IMR-90 (cell line): ENCODE data around the gene NCS1. TPM values are rescaled to one million over a fixed set of nuclear protein-coding genes. Genes with fewer than 3 reads are reported as not detected.

Source experiments
- ATAC-seq: fragments of 200-7000 bp; cut with Tn5 transposase; 2 replicates; pipeline ENCODE4 v1.9.1; 2020; ENCODE audit warnings: low read depth, mild to moderate bottlenecking, moderate library complexity
- BruUV-seq: library from RNA; stranded (reverse); fragments of 400-500 nt; replicated peaks from 2 replicates; lab custom pipeline; 2021; lab: Mats Ljungman, UMichigan
- CTCF ChIA-PET: fragments of 300-600 bp; formaldehyde crosslinking; extraction: SDS; loops from one replicate; lab custom pipeline; 2021; ENCODE audit warnings: antibody characterized with exemption; lab: Yijun Ruan, JAX
- POLR2A ChIA-PET: fragments of 300-600 bp; sonication (Branson Sonifier 250); formaldehyde crosslinking; loops from one replicate; lab custom pipeline; 2022; ENCODE audit warnings: antibody characterized with exemption; ENCODE audit not compliant: unreplicated experiment; lab: Charles Lee
- DNase-seq: peaks from one replicate; pipeline ENCODE4 v3.0.0; 2013
- H2AFZ ChIP-seq: replicated peaks from 2 replicates; pipeline ENCODE3; 2013; ENCODE audit warnings: low read length, mild to moderate bottlenecking; ENCODE audit not compliant: poor library complexity
- H2AK5ac ChIP-seq: 2 replicates; pipeline ENCODE4 v1.6.1; 2013; ENCODE audit warnings: low read depth, low read length, inconsistent platforms
- H2AK9ac ChIP-seq: replicated peaks from 2 replicates; pipeline ENCODE3; 2013; ENCODE audit warnings: mild to moderate bottlenecking, low read depth, low read length, moderate library complexity; ENCODE audit not compliant: poor library complexity
- H2BK120ac ChIP-seq: 2 replicates; pipeline ENCODE4 v1.6.1; 2013; ENCODE audit warnings: low read depth, low read length, inconsistent platforms
- H2BK15ac ChIP-seq: 3 replicates; pipeline ENCODE4 v1.6.1; 2013; ENCODE audit warnings: low read depth, low read length, inconsistent platforms
- H2BK20ac ChIP-seq: 2 replicates; pipeline ENCODE4 v1.6.1; 2013; ENCODE audit warnings: low read depth, mild to moderate bottlenecking, inconsistent platforms, low read length, moderate library complexity
- H2BK5ac ChIP-seq: 2 replicates; pipeline ENCODE4 v1.6.1; 2013; ENCODE audit warnings: mild to moderate bottlenecking, low read depth, low read length, inconsistent platforms; ENCODE audit not compliant: poor library complexity, severe bottlenecking
- H3K14ac ChIP-seq: replicated peaks from 2 replicates; pipeline ENCODE4 v1.6.1; 2013; ENCODE audit warnings: low read depth, low read length, inconsistent platforms
- H3K18ac ChIP-seq: 2 replicates; pipeline ENCODE4 v1.6.1; 2013; ENCODE audit warnings: low read depth, low read length, control low read depth
- H3K23ac ChIP-seq: 2 replicates; pipeline ENCODE4 v1.6.1; 2013; ENCODE audit warnings: low read depth, low read length, inconsistent platforms
- H3K27ac ChIP-seq: 2 replicates; pipeline ENCODE4 v1.5.1; 2013; ENCODE audit warnings: mild to moderate bottlenecking, control low read depth, low read length; ENCODE audit not compliant: insufficient read depth
- H3K27me3 ChIP-seq: 2 replicates; pipeline ENCODE4 v1.6.1; 2013; ENCODE audit warnings: low read length; ENCODE audit not compliant: control insufficient read depth, insufficient read depth
- H3K36me3 ChIP-seq: 2 replicates; pipeline ENCODE4 v1.6.1; 2013; ENCODE audit warnings: low read length, mixed read lengths; ENCODE audit not compliant: control insufficient read depth, insufficient read depth
- H3K4ac ChIP-seq: 2 replicates; pipeline ENCODE4 v1.6.1; 2013; ENCODE audit warnings: low read depth, low read length, inconsistent platforms
- H3K4me1 ChIP-seq: 2 replicates; pipeline ENCODE4 v1.6.1; 2013; ENCODE audit warnings: low read length, mixed read lengths; ENCODE audit not compliant: control insufficient read depth, insufficient read depth
- H3K4me2 ChIP-seq: 2 replicates; pipeline ENCODE4 v1.6.1; 2013; ENCODE audit warnings: low read depth, mild to moderate bottlenecking, control low read depth, low read length, moderate library complexity
- H3K4me3 ChIP-seq: 2 replicates; pipeline ENCODE4 v1.5.1; 2013; ENCODE audit warnings: low read depth, mild to moderate bottlenecking, control low read depth, low read length, moderate library complexity; ENCODE audit not compliant: insufficient read depth
- H3K56ac ChIP-seq: 2 replicates; pipeline ENCODE4 v1.6.1; 2013; ENCODE audit warnings: low read length, inconsistent platforms; ENCODE audit not compliant: insufficient read depth; ENCODE audit errors: extremely low read depth
- H3K79me1 ChIP-seq, 2 experiments: 2 replicates each; pipeline ENCODE4 v1.6.1; 2013; ENCODE audit warnings: low read length in 2 of 2, inconsistent platforms in 1 of 2, low read depth in 1 of 2
- H3K9ac ChIP-seq: 2 replicates; pipeline ENCODE4 v1.6.1; 2013; ENCODE audit warnings: low read depth, low read length, control low read depth
- H3K9me1 ChIP-seq: 2 replicates; pipeline ENCODE4 v1.6.1; 2013; ENCODE audit warnings: low read length, inconsistent platforms; ENCODE audit not compliant: insufficient read depth
- H3K9me3 ChIP-seq: 2 replicates; pipeline ENCODE4 v1.6.1; 2013; ENCODE audit warnings: low read length; ENCODE audit not compliant: control insufficient read depth, insufficient read depth
- H4K20me1 ChIP-seq: 2 replicates; pipeline ENCODE4 v1.6.1; 2013; ENCODE audit warnings: low read length, inconsistent platforms; ENCODE audit not compliant: insufficient read depth
- H4K5ac ChIP-seq: 2 replicates; pipeline ENCODE4 v1.6.1; 2013; ENCODE audit warnings: mild to moderate bottlenecking, low read depth, low read length, control low read depth
- H4K8ac ChIP-seq, 2 experiments: 2 replicates each; pipeline ENCODE4 v1.6.1; 2013; ENCODE audit warnings: low read depth in 2 of 2, low read length in 2 of 2, control low read depth in 1 of 2, inconsistent platforms in 1 of 2
- H4K91ac ChIP-seq: 2 replicates; pipeline ENCODE4 v1.6.1; 2013; ENCODE audit warnings: low read depth, low read length, inconsistent platforms; ENCODE audit not compliant: insufficient read depth
- BHLHE40 ChIP-seq: fragments of 150-350 bp; IDR thresholded peaks from 2 replicates; pipeline ENCODE4 v1.6.1; 2016; ENCODE audit warnings: mild to moderate bottlenecking, low read depth, low read length
- CHD1 ChIP-seq: IDR thresholded peaks from 2 replicates; pipeline ENCODE4 v1.6.1; 2012; ENCODE audit warnings: low read depth, low read length, improper control_type of control experiment
- MXI1 ChIP-seq: IDR thresholded peaks from 2 replicates; pipeline ENCODE4 v1.6.1; 2012; ENCODE audit warnings: low read depth, mild to moderate bottlenecking, low read length, moderate library complexity, borderline replicate concordance
- NFE2L2 ChIP-seq: fragments of 150-350 bp; IDR thresholded peaks from 2 replicates; pipeline ENCODE4 v1.6.1; 2016; ENCODE audit warnings: low read depth, mild to moderate bottlenecking, low read length
- POLR2A ChIP-seq: IDR thresholded peaks from 2 replicates; pipeline ENCODE4 v1.6.1; 2012; ENCODE audit warnings: mild to moderate bottlenecking, low read depth, low read length
- RCOR1 ChIP-seq: IDR thresholded peaks from 2 replicates; pipeline ENCODE4 v1.6.1; 2012; ENCODE audit warnings: mild to moderate bottlenecking, low read length, improper control_type of control experiment; ENCODE audit not compliant: insufficient replicate concordance
- RFX5 ChIP-seq: IDR thresholded peaks from 2 replicates; pipeline ENCODE4 v1.8.0; 2012; ENCODE audit warnings: low read depth, mild to moderate bottlenecking, low read length, moderate library complexity
- WGBS, 2 experiments: methylation state at CpG; one replicate each; pipeline versions ENCODE4 v1.1.5 to v1.1.7; 2013; ENCODE audit warnings: missing lambda C conversion rate in 2 of 2; ENCODE audit not compliant: insufficient read length in 1 of 2; ENCODE audit errors: extremely low coverage in 2 of 2; 5-methylcytosine and 5-hydroxymethylcytosine counted together
- dilution Hi-C: fragments of 300-500 bp; cut with HindIII; formaldehyde crosslinking; loops from one replicate; pipeline ENCODE4 v1.14.3; 2018; ENCODE audit warnings: low sequenced_read_pairs; ENCODE audit not compliant: unreplicated experiment
- in situ Hi-C: fragments of 300-500 bp; cut with MboI; formaldehyde crosslinking; loops from 3 replicates; pipeline ENCODE4 v1.14.3; 2019; ENCODE audit warnings: low sequenced_read_pairs, inconsistent platforms, mixed read lengths
- intact Hi-C: fragments of 100-400 bp; cut with micrococcal nuclease; formaldehyde crosslinking; loops from 2 replicates; pipeline ENCODE4 v1.10.0; 2022
- polyA plus RNA-seq, 3 experiments: library from polyadenylated mRNA; depleted of rRNA; stranded (reverse); fragments of >200 nt; gene quantifications; 2 replicates each; pipeline ENCODE4 v1.2.3, GENCODE V29; 2012; ENCODE audit warnings: low replicate concordance in 1 of 3
- total RNA-seq: library from RNA; depleted of rRNA; stranded (reverse); fragments of >200 nt; gene quantifications from 2 replicates; pipeline ENCODE4 v1.2.3, GENCODE V29; 2012
- TF ChIP-seq, protein P1 (sequence below): fragments of 150-350 bp; IDR thresholded peaks from 2 replicates; pipeline ENCODE4 v1.6.1; 2016; ENCODE audit warnings: low read depth, mild to moderate bottlenecking, low read length, moderate library complexity, borderline replicate concordance
- TF ChIP-seq, protein P2 (sequence below): fragments of 150-350 bp; IDR thresholded peaks from 2 replicates; pipeline ENCODE4 v1.6.1; 2017; ENCODE audit warnings: mild to moderate bottlenecking, antibody characterized with exemption, low read length, low read depth
- TF ChIP-seq, protein P3 (sequence below): conservative IDR thresholded peaks from 2 replicates; pipeline ENCODE4 v1.5.1; 2012; ENCODE audit warnings: mild to moderate bottlenecking, low read depth, low read length, improper control_type of control experiment

Gene NCS1
- total and polyA plus RNA-seq, 2 of the 4 experiments (the other 2 are of a cell fraction) = 41.0 to 60.5 TPM

DNA sequence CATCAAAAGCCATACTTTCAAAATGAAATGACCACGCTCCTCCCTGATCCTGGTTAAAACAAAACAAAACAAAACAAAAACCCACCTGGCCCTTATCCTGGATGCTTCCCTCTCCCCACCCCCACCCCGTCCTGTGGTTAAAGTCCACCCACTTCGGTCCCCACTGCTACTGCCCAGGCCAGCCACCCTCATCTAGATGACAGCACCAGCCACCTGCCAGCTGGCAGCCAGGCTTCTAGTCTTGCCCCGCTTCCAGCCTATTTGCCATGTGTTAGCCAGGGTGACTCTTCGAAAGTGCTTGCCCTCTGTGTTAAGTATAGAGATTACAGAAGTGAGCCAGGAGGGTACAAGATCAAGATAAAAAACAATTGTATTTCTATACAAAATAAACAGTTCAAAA lies 27.5 kb upstream of the NCS1 start:
- ATAC-seq = no peak

More for the DNA sequence above, 27.5 kb upstream of the NCS1 start:
- Histone ChIP-seq H3K9ac (no peak overlapping the region), H3K56ac (no peak overlapping the region), H3K18ac (no peak overlapping the region), H3K27me3 (no peaks in the 10 kb centered on the region), H3K4me3 (no peak overlapping the region), H2BK120ac (no peak overlapping the region), H2AK9ac (no peak overlapping the region), H3K4me2 (no peak overlapping the region), H3K9me1 (0 out of 2 replicates have a peak, but pooled peaks cover 3% of the 10 kb centered on the region), H2AK5ac (no peak overlapping the region; the same call in 1 of the 2 replicates), H4K20me1 (no peaks in the 10 kb centered on the region), H3K4ac (no peak overlapping the region), H3K36me3 (no peaks in the 10 kb centered on the region), H3K14ac (no peak overlapping the region), H3K79me1 (no peaks in the 10 kb centered on the region; a peak in 2 of 4 replicates), H2BK20ac (no peak overlapping the region), H4K8ac (no peak overlapping the region), H2BK15ac (no peak overlapping the region), H3K4me1 (peaks cover 3% of the 10 kb centered on the region; the same call in 1 of the 2 replicates), H4K91ac (no peak overlapping the region), H2AFZ (peak overlapping the region; percentile 67), H3K23ac (no peak overlapping the region), H3K27ac (no peak overlapping the region), H4K5ac (no peak overlapping the region), H3K9me3 (no peaks in the 10 kb centered on the region), H2BK5ac (no peak overlapping the region)
- 100% methylated on average over 1 of the region's 5 CpGs; no CpG with 5 or more reads in 1 of the 2 experiments for WGBS, 2 experiments
- CTCF ChIA-PET = interaction anchor here (1.0 kb wide), 1 partner anchor 30 kb away, joined by 4 read pairs; no protein-coding TSS in a partner anchor
- dilution Hi-C loops (no loop called here), intact Hi-C loops (no loop called here), in situ Hi-C loops (no loop called here)
- no TSS peak for BruUV-seq
- POLR2A ChIA-PET = no interaction called here
- DNase-seq = no peak
- TF ChIP-seq MXI1 (no peak), BHLHE40 (no peak), CHD1 (no peak), RFX5 (no peak), NFE2L2 (no peak), RCOR1 (no peak), POLR2A (no peak)
- TF ChIP-seq, protein P1, sequence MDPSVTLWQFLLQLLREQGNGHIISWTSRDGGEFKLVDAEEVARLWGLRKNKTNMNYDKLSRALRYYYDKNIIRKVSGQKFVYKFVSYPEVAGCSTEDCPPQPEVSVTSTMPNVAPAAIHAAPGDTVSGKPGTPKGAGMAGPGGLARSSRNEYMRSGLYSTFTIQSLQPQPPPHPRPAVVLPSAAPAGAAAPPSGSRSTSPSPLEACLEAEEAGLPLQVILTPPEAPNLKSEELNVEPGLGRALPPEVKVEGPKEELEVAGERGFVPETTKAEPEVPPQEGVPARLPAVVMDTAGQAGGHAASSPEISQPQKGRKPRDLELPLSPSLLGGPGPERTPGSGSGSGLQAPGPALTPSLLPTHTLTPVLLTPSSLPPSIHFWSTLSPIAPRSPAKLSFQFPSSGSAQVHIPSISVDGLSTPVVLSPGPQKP = no peak
- TF ChIP-seq, protein P2, sequence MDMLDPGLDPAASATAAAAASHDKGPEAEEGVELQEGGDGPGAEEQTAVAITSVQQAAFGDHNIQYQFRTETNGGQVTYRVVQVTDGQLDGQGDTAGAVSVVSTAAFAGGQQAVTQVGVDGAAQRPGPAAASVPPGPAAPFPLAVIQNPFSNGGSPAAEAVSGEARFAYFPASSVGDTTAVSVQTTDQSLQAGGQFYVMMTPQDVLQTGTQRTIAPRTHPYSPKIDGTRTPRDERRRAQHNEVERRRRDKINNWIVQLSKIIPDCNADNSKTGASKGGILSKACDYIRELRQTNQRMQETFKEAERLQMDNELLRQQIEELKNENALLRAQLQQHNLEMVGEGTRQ = no peak
- TF ChIP-seq, protein P3, sequence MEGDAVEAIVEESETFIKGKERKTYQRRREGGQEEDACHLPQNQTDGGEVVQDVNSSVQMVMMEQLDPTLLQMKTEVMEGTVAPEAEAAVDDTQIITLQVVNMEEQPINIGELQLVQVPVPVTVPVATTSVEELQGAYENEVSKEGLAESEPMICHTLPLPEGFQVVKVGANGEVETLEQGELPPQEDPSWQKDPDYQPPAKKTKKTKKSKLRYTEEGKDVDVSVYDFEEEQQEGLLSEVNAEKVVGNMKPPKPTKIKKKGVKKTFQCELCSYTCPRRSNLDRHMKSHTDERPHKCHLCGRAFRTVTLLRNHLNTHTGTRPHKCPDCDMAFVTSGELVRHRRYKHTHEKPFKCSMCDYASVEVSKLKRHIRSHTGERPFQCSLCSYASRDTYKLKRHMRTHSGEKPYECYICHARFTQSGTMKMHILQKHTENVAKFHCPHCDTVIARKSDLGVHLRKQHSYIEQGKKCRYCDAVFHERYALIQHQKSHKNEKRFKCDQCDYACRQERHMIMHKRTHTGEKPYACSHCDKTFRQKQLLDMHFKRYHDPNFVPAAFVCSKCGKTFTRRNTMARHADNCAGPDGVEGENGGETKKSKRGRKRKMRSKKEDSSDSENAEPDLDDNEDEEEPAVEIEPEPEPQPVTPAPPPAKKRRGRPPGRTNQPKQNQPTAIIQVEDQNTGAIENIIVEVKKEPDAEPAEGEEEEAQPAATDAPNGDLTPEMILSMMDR = no peak
